CD14-positive monocyte (primary cell): ENCODE measurements around the gene HDAC4. TPM values are rescaled to one million over a fixed set of nuclear protein-coding genes. Genes with fewer than 3 reads are reported as not detected.

ENCODE experiments used
- DNase-seq, 3 donors: peaks; one replicate each; pipeline ENCODE4 v3.0.0-alpha.2; 2011 to 2022
- H2AFZ ChIP-seq: 2 replicates; pipeline ENCODE4 v1.6.0; 2012; ENCODE audit warnings: mild to moderate bottlenecking, low read depth, low read length, inconsistent platforms; ENCODE audit not compliant: insufficient read depth, poor library complexity, severe bottlenecking
- H3K27ac ChIP-seq, 2 donors: 1 replicate in 1 of 2; 2 replicates in 1 of 2; pipeline ENCODE4 v1.5.1; 2012 to 2013; ENCODE audit warnings: low read length in 2 of 2, control low read depth in 1 of 2, inconsistent platforms in 1 of 2, low read depth in 1 of 2, mild to moderate bottlenecking in 1 of 2
- H3K27me3 ChIP-seq, 2 donors: one replicate each; pipeline versions ENCODE4 v1.6.0 to v1.6.1; 2011 to 2013; ENCODE audit warnings: low read length in 2 of 2; ENCODE audit not compliant: control insufficient read depth in 2 of 2, insufficient read depth in 2 of 2
- H3K36me3 ChIP-seq, 2 donors: replicated peaks in 1 of 2; 1 replicate in 1 of 2; 2 replicates in 1 of 2; pipeline versions ENCODE4 v1.5.1 to v1.6.1; 2012 to 2013; ENCODE audit warnings: low read length in 2 of 2, control low read depth in 1 of 2, inconsistent platforms in 1 of 2, mild to moderate bottlenecking in 1 of 2; ENCODE audit not compliant: insufficient read depth in 2 of 2, control insufficient read depth in 1 of 2
- H3K4me1 ChIP-seq, 2 donors: 1 replicate in 1 of 2; 2 replicates in 1 of 2; pipeline versions ENCODE4 v1.5.1 to v1.6.1; 2012 to 2013; ENCODE audit warnings: low read length in 2 of 2, control low read depth in 1 of 2, inconsistent platforms in 1 of 2, mild to moderate bottlenecking in 1 of 2, moderate library complexity in 1 of 2; ENCODE audit not compliant: insufficient read depth in 2 of 2, control insufficient read depth in 1 of 2
- H3K4me2 ChIP-seq: replicated peaks from 2 replicates; pipeline ENCODE3; 2012; ENCODE audit warnings: low read length, moderate library complexity, mild to moderate bottlenecking; ENCODE audit not compliant: poor library complexity, severe bottlenecking; ENCODE audit errors: extremely low read depth
- H3K4me3 ChIP-seq, 3 experiments: fragments of 200-600 bp in 1 of 3; sonication (generic) in 1 of 3; replicated peaks in 1 of 3; 1 replicate in 2 of 3; 2 replicates in 1 of 3; pipeline ENCODE4 v1.5.1; 2011 to 2013; ENCODE audit warnings: low read length in 3 of 3, mild to moderate bottlenecking in 3 of 3, control low read depth in 2 of 3, low read depth in 2 of 3, inconsistent platforms in 1 of 3, moderate library complexity in 1 of 3
- H3K79me2 ChIP-seq: 2 replicates; pipeline ENCODE4 v1.6.0; 2012; ENCODE audit warnings: mild to moderate bottlenecking, control low read depth, inconsistent platforms, low read length, moderate library complexity; ENCODE audit not compliant: insufficient read depth
- H3K9ac ChIP-seq: 2 replicates; pipeline ENCODE4 v1.6.0; 2017; ENCODE audit warnings: low read length, mild to moderate bottlenecking; ENCODE audit not compliant: insufficient read depth, poor library complexity, severe bottlenecking
- H3K9me3 ChIP-seq, 2 donors: replicated peaks in 1 of 2; 1 replicate in 1 of 2; 2 replicates in 1 of 2; pipeline versions ENCODE4 v1.5.1 to v1.6.1; 2012 to 2013; ENCODE audit warnings: low read length in 2 of 2, control low read depth in 1 of 2; ENCODE audit not compliant: control insufficient read depth in 1 of 2, insufficient read depth in 1 of 2
- H4K20me1 ChIP-seq: 2 replicates; pipeline ENCODE4 v1.6.0; 2012; ENCODE audit warnings: mild to moderate bottlenecking, low read length, control low read depth, moderate library complexity; ENCODE audit not compliant: insufficient read depth
- H3K27ac Mint-ChIP-seq, 7 donors: one replicate each; pipeline ENCODE4 v1.8.0; 2020; ENCODE audit warnings: mild to moderate bottlenecking in 7 of 7, mixed read lengths in 7 of 7, moderate library complexity in 6 of 7, inconsistent platforms in 2 of 7
- H3K27me3 Mint-ChIP-seq, 3 donors: one replicate each; pipeline ENCODE4 v1.8.0; 2021 to 2022; ENCODE audit warnings: low read depth in 3 of 3, mild to moderate bottlenecking in 3 of 3, mixed read lengths in 3 of 3, moderate library complexity in 3 of 3, inconsistent platforms in 1 of 3
- H3K36me3 Mint-ChIP-seq, 2 donors: one replicate each; pipeline ENCODE4 v1.8.0; 2020; ENCODE audit warnings: mixed read lengths in 2 of 2, inconsistent platforms in 1 of 2, mild to moderate bottlenecking in 1 of 2
- H3K4me1 Mint-ChIP-seq: one replicate; pipeline ENCODE4 v1.8.0; 2020; ENCODE audit warnings: mild to moderate bottlenecking, mixed read lengths
- H3K4me3 Mint-ChIP-seq, 2 donors: one replicate each; pipeline ENCODE4 v1.8.0; 2020; ENCODE audit warnings: mild to moderate bottlenecking in 2 of 2, mixed read lengths in 2 of 2, moderate library complexity in 1 of 2
- H3K9me3 Mint-ChIP-seq, 7 donors: one replicate each; pipeline ENCODE4 v1.8.0; 2020 to 2022; ENCODE audit warnings: mixed read lengths in 7 of 7, mild to moderate bottlenecking in 6 of 7, moderate library complexity in 6 of 7, inconsistent platforms in 2 of 7
- CTCF ChIP-seq: fragments of 200-600 bp; IDR thresholded peaks from one replicate; pipeline ENCODE4 v1.8.0; 2022; ENCODE audit warnings: antibody characterized with exemption, mild to moderate bottlenecking
- WGBS: methylation state at CpG from one replicate; pipeline ENCODE4 v1.1.5; 2013; ENCODE audit warnings: missing lambda C conversion rate; ENCODE audit not compliant: insufficient coverage; 5-methylcytosine and 5-hydroxymethylcytosine counted together
- intact Hi-C, 2 donors: fragments of 100-400 bp; cut with micrococcal nuclease; formaldehyde crosslinking; loops; one replicate each; pipeline versions ENCODE4 v1.15.0 to v1.15.1; 2023
- polyA plus RNA-seq, 3 donors: library from polyadenylated mRNA; depleted of rRNA in 1 of 3; unstranded in 2 of 3; stranded (reverse) in 1 of 3; fragments of 300-500 nt in 2 of 3; fragments of >200 nt in 1 of 3; fragmentation: Illumina TruSeq in 2 of 3; gene quantifications; 1 replicate in 2 of 3; 2 replicates in 1 of 3; pipeline ENCODE4 v1.2.3, GENCODE V29; 2012 to 2021

Gene HDAC4
- polyA plus RNA-seq, 3 donors = 3.3 to 23.0 (median 4.5) TPM

- H3K4me2 ChIP-seq = no peak overlapping the region
- H3K9ac ChIP-seq = no peak overlapping the region
- Mint-ChIP-seq H3K9me3 (no peaks in the 10 kb centered on the region), H3K27ac (peak overlapping the region in 6 of 7 donors; percentile 10 to 83 (median 57)), H3K4me1 (peaks cover 82% of the 10 kb centered on the region), H3K36me3 (peaks cover 17 to 26% of the 10 kb centered on the region in 2 donors), H3K27me3 (peaks cover 0 to 3% (median 2%) of the 10 kb centered on the region in 3 donors), H3K4me3 (no peak overlapping the region)
- no peaks in the 10 kb centered on the region for H3K9me3 ChIP-seq
- H3K27ac ChIP-seq = peak overlapping the region in 1 of 2 donors; percentile 60
- TF ChIP-seq CTCF = no peak
- H4K20me1 ChIP-seq = no peaks in the 10 kb centered on the region
- H3K4me1 ChIP-seq = peaks cover 60 to 69% of the 10 kb centered on the region in 2 donors
- H3K79me2 ChIP-seq = peaks cover 91% of the 10 kb centered on the region
- no peaks in the 10 kb centered on the region for H3K27me3 ChIP-seq
- peaks cover 7 to 18% of the 10 kb centered on the region in 2 donors for H3K36me3 ChIP-seq
- H3K4me3 ChIP-seq = no peak overlapping the region
- WGBS = 98% methylated on average over 22 of the region's 23 CpGs
- intact Hi-C loops = no loop called here
- H2AFZ ChIP-seq = no peak overlapping the region
- no peak for DNase-seq
These were observed 185.5 kb downstream of the HDAC4 start for GRCh38 chr2:239215136-239215925.

- Mint-ChIP-seq H3K27ac (peak overlapping the region in 6 of 7 donors; percentile 10 to 83 (median 74)), H3K4me3 (no peak overlapping the region), H3K9me3 (no peaks in the 10 kb centered on the region), H3K4me1 (peaks cover 82% of the 10 kb centered on the region), H3K27me3 (peaks cover 0 to 3% (median 2%) of the 10 kb centered on the region in 3 donors), H3K36me3 (peaks cover 17 to 25% of the 10 kb centered on the region in 2 donors)
- intact Hi-C loops = no loop called here
- Histone ChIP-seq H3K9ac (no peak overlapping the region), H4K20me1 (no peaks in the 10 kb centered on the region), H3K27ac (peak overlapping the region in 1 of 2 donors; percentile 60), H3K4me2 (no peak overlapping the region), H3K79me2 (peaks cover 91% of the 10 kb centered on the region), H3K36me3 (peaks cover 7 to 18% of the 10 kb centered on the region in 2 donors), H3K9me3 (no peaks in the 10 kb centered on the region), H3K4me1 (peaks cover 58 to 69% of the 10 kb centered on the region in 2 donors), H2AFZ (no peak overlapping the region), H3K4me3 (no peak overlapping the region), H3K27me3 (no peaks in the 10 kb centered on the region)
- no peak for TF ChIP-seq CTCF
- 96% methylated on average over 9 of the region's 9 CpGs for WGBS
- no peak for DNase-seq
These were observed 186.1 kb downstream of the HDAC4 start for GRCh38 chr2:239214725-239215124.
